NCI-H2107 treated with DMSO at 0.1 percent for 48 hours (cell line): ENCODE results near the gene PLAU.

Experiments used
- DNase-seq: peaks from one replicate; lab custom pipeline; 2025; ENCODE audit not compliant: unreplicated experiment; lab: John Stamatoyannopoulos, UW

The PLAU gene

GRCh38 chr10:73910764-73911552 is at the start of gene PLAU:
Gene PLAU (plus strand): TSS chr10:73911132. CDS start chr10:73911556, 424 bp downstream.
- DNase-seq: no peak

- no peak for DNase-seq
Measured at GRCh38 chr10:73862011-73862410, 48.9 kb upstream of the PLAU start.

- no peak for DNase-seq
Measured at GRCh38 chr10:73863039-73863817, 47.7 kb upstream of the PLAU start.

- no peak for DNase-seq
Measured at GRCh38 chr10:73864229-73864628, 46.7 kb upstream of the PLAU start.

- no peak for DNase-seq
Measured at GRCh38 chr10:73865107-73865458, 45.8 kb upstream of the PLAU start.

- DNase-seq: no peak
Measured at GRCh38 chr10:73865459-73866442, 45.2 kb upstream of the PLAU start.

- DNase-seq: no peak
Measured at GRCh38 chr10:73866621-73867020, 44.3 kb upstream of the PLAU start.

- DNase-seq: no peak
Measured at GRCh38 chr10:73867126-73867807, 43.7 kb upstream of the PLAU start.

GRCh38 chr10:73867871-73868631 is 42.9 kb upstream of the PLAU start:
- DNase-seq: no peak

GRCh38 chr10:73868655-73869195 is 42.2 kb upstream of the PLAU start:
- DNase-seq: no peak

- DNase-seq: no peak
Measured at GRCh38 chr10:73871295-73872189, 39.4 kb upstream of the PLAU start.

GRCh38 chr10:73872190-73872710 is 38.7 kb upstream of the PLAU start:
- peak; percentile 11 for DNase-seq

- no peak for DNase-seq
Measured at GRCh38 chr10:73873142-73873837, 37.6 kb upstream of the PLAU start.

GRCh38 chr10:73873838-73874215 is 37.1 kb upstream of the PLAU start:
- DNase-seq: no peak

- DNase-seq: no peak
Measured at GRCh38 chr10:73874267-73875138, 36.4 kb upstream of the PLAU start, which contains the start of gene CAMK2G. Gene CAMK2G (minus strand): TSS chr10:73874555. CDS start chr10:73874461, 94 bp downstream.

GRCh38 chr10:73875139-73875475 is 35.8 kb upstream of the PLAU start:
- DNase-seq: no peak

- DNase-seq: no peak
Measured at GRCh38 chr10:73876157-73876556, 34.8 kb upstream of the PLAU start.
